DND-41 (cell line): ENCODE data around the gene TCF4.

Source experiments
- CTCF ChIP-seq: IDR thresholded peaks from 2 replicates; pipeline ENCODE4 v1.5.1; 2012; ENCODE audit warnings: borderline replicate concordance, low read length, moderate library complexity, mild to moderate bottlenecking; ENCODE audit not compliant: poor library complexity, severe bottlenecking; ENCODE audit errors: extremely low read depth
- EZH2 ChIP-seq: IDR thresholded peaks from 3 replicates; pipeline ENCODE4 v1.6.1; 2012; ENCODE audit warnings: borderline replicate concordance, low read depth, mild to moderate bottlenecking, moderate library complexity, low read length, inconsistent platforms; ENCODE audit not compliant: severe bottlenecking

GRCh38 chr18:55327454-55327853 lies 260.5 kb downstream of the TCF4 start:
- TF ChIP-seq CTCF (no peak), EZH2 (no peak)
